GM12891 (cell line): ENCODE measurements around the gene UBN1.

ENCODE experiments used
- DNase-seq: peaks from one replicate; pipeline ENCODE4 v3.0.0; 2011; ENCODE audit warnings: low spot score; ENCODE audit not compliant: insufficient read length
- FAIRE-seq: peaks from 2 replicates; lab custom pipeline; 2011; peaks lifted over from hg19 to GRCh38; lab: Jason Lieb, UNC
- PAX5 ChIP-seq: IDR thresholded peaks from 2 replicates; pipeline ENCODE4 v1.6.1; 2011; ENCODE audit warnings: low read length, moderate library complexity, mild to moderate bottlenecking; ENCODE audit not compliant: insufficient read depth, severe bottlenecking
- POLR2A ChIP-seq: IDR thresholded peaks from 2 replicates; pipeline ENCODE4 v1.6.1; 2011; ENCODE audit warnings: low read depth, low read length, control low read depth
- POLR2AphosphoS5 ChIP-seq: IDR thresholded peaks from 2 replicates; pipeline ENCODE4 v1.6.1; 2011; ENCODE audit warnings: low read depth, low read length, control low read depth
- POU2F2 ChIP-seq: IDR thresholded peaks from 2 replicates; pipeline ENCODE4 v1.6.1; 2011; ENCODE audit warnings: low read depth, mild to moderate bottlenecking, control low read depth, low read length, moderate library complexity
- SPI1 ChIP-seq: IDR thresholded peaks from 2 replicates; pipeline ENCODE4 v1.6.1; 2011; ENCODE audit warnings: low read depth, low read length, control low read depth
- TAF1 ChIP-seq: IDR thresholded peaks from 2 replicates; pipeline ENCODE4 v1.6.1; 2011; ENCODE audit warnings: low read depth, low read length, control low read depth

Gene UBN1

GRCh38 chr16:4836727-4837126 lies 10.6 kb upstream of the UBN1 start:
- DNase-seq (no peak), FAIRE-seq (no peak)
- no peak for TF ChIP-seq POLR2AphosphoS5
- no peak for TF ChIP-seq POLR2A
- no peak for TF ChIP-seq TAF1
- TF ChIP-seq PAX5 = no peak
- no peak for TF ChIP-seq POU2F2
- no peak for TF ChIP-seq SPI1

GRCh38 chr16:4837733-4838501 lies 9.4 kb upstream of the UBN1 start:
- TF ChIP-seq POLR2A (no peak), PAX5 (no peak), TAF1 (no peak), POU2F2 (no peak), SPI1 (no peak), POLR2AphosphoS5 (no peak)
- FAIRE-seq (no peak), DNase-seq (no peak)

- no peak for TF ChIP-seq PAX5
- no peak for TF ChIP-seq POU2F2
- TF ChIP-seq POLR2AphosphoS5 = no peak
- TF ChIP-seq SPI1 = no peak
- no peak for TF ChIP-seq TAF1
- TF ChIP-seq POLR2A = no peak
- FAIRE-seq = no peak
Observed at GRCh38 chr16:4839942-4840341, 7.3 kb upstream of the UBN1 start.

GRCh38 chr16:4840984-4841383 lies 6.3 kb upstream of the UBN1 start:
- DNase-seq (no peak), FAIRE-seq (no peak)
- no peak for TF ChIP-seq SPI1
- TF ChIP-seq POU2F2 = no peak
- no peak for TF ChIP-seq TAF1
- no peak for TF ChIP-seq POLR2AphosphoS5
- TF ChIP-seq POLR2A = no peak
- TF ChIP-seq PAX5 = no peak

More at GRCh38 chr16:4839942-4840341, 7.3 kb upstream of the UBN1 start:
- DNase-seq = no peak

- TF ChIP-seq PAX5 = peak; percentile 90
- TF ChIP-seq POLR2A = no peak; the same call in 1 of the 2 replicates
- TF ChIP-seq SPI1 = peak; percentile 27; the same call in 1 of the 2 replicates
- no peak for TF ChIP-seq POU2F2
- TF ChIP-seq POLR2AphosphoS5 = no peak
- no peak for TF ChIP-seq TAF1
- FAIRE-seq (peak; percentile 51), DNase-seq (peak; percentile 25)
Observed at GRCh38 chr16:4846503-4846900, 779 bp upstream of the UBN1 start.

- DNase-seq (peak; percentile 42), FAIRE-seq (peak; percentile 75)
- TF ChIP-seq POU2F2 (no peak), POLR2AphosphoS5 (no peak), PAX5 (no peak), POLR2A (no peak), SPI1 (no peak), TAF1 (no peak)
Observed at GRCh38 chr16:4847774-4848587, 700 bp downstream of the UBN1 start.

GRCh38 chr16:4850211-4850610 lies 2.9 kb downstream of the UBN1 start:
- FAIRE-seq = no peak

GRCh38 chr16:4852221-4852872 lies 5.1 kb downstream of the UBN1 start:
- FAIRE-seq = no peak
- no peak for DNase-seq
- no peak for TF ChIP-seq SPI1
- no peak for TF ChIP-seq PAX5
- no peak for TF ChIP-seq TAF1
- no peak for TF ChIP-seq POLR2A
- TF ChIP-seq POU2F2 = no peak
- no peak for TF ChIP-seq POLR2AphosphoS5

More at GRCh38 chr16:4850211-4850610, 2.9 kb downstream of the UBN1 start:
- TF ChIP-seq POLR2A = no peak
- no peak for TF ChIP-seq SPI1
- TF ChIP-seq POLR2AphosphoS5 = no peak
- TF ChIP-seq PAX5 = no peak
- TF ChIP-seq TAF1 = no peak
- TF ChIP-seq POU2F2 = no peak
- DNase-seq = no peak

- no peak for DNase-seq
- no peak for TF ChIP-seq PAX5
- no peak for TF ChIP-seq SPI1
- no peak for TF ChIP-seq TAF1
- TF ChIP-seq POLR2A = no peak
- no peak for TF ChIP-seq POU2F2
- FAIRE-seq = no peak
Observed at GRCh38 chr16:4855371-4855770, 8.1 kb downstream of the UBN1 start.
